ENCODE data around the gene CEP135.
A peak's percentile ranks its signal among the peaks of the same experiment; 100 is the strongest.

The CEP135 gene

DNA sequence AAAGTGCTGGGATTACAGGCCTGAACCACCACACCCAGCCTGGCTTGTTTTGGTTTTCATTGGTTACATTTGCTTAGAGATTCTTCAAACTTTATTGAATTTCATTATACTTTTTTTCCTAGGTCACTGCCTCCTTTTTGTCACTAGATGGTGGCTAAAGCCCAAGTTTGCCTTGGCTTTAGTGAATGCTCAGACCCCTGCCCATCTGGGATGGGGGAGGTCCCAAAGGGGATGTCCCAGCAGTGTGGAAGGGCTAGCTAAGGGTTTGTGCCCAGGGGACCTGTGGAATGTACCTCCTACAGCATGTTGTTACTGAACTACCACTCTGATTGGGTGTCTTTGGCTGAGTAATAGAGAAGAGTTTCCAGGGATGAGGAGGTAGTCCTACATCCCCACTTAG is 58.4 kb downstream of the CEP135 start:
- DNase-seq (ENCODE audit: low read depth in 2 of 2) = no peak

DNA sequence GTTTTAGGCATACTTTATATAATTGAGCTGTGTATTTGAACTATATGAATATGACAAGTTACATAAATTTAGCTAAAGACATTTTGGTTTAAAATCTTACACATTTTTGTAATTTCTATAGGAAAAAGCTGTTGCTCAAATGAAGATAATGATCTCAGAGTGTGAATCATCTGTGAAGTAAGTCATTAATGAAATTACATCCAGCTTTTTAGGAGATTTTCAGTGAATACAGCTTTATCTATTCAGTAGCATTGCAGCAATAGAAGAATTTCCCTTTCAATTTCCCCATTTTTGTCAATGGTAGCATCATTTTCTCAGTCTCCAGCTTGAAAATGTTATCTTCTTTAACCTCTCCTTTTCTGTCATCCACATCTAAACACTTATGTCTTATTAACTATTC is 59.5 kb downstream of the CEP135 start:
- no peak for DNase-seq (ENCODE audit: low read depth in 2 of 2)

DNA sequence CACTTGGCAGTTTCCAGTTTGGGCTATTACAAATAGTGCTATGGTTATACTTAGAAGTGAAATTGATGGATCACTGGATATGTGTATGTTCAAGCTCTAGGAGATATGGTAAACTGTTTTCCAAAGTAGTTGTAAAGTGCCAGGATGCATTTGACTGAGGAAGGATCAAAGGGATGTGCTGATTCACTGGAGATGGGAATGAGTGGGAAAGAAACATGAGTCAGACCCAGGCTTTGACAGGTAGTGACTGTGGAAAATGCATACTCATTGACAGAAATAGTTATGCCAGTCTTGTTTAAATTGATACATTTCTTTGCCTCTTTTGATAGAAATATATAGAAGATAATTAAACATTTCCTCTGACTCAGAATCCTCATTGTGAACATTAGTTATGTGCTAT is 77.9 kb downstream of the CEP135 start:
- no peak for DNase-seq (ENCODE audit: low read depth in 2 of 2)

DNA sequence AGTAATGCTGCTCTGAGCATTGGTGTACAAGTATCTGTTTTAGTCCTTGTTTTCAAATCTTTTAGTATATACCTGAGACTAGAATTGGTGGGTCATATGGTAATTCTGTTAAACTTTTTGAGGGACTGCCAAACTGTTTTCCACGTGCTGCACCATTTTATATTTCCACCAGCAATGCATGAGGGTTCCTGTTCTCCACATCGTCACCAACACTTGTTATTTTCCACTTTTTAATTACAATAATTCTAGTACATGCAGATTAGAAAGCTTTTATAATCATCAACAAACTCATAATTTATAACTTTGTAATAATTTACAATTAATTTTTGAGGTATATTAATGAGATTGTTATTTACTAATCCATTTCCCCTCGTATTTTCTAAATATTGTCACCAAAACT is 79.4 kb downstream of the CEP135 start:
- DNase-seq (ENCODE audit: low read depth in 2 of 2) = no peak

DNA sequence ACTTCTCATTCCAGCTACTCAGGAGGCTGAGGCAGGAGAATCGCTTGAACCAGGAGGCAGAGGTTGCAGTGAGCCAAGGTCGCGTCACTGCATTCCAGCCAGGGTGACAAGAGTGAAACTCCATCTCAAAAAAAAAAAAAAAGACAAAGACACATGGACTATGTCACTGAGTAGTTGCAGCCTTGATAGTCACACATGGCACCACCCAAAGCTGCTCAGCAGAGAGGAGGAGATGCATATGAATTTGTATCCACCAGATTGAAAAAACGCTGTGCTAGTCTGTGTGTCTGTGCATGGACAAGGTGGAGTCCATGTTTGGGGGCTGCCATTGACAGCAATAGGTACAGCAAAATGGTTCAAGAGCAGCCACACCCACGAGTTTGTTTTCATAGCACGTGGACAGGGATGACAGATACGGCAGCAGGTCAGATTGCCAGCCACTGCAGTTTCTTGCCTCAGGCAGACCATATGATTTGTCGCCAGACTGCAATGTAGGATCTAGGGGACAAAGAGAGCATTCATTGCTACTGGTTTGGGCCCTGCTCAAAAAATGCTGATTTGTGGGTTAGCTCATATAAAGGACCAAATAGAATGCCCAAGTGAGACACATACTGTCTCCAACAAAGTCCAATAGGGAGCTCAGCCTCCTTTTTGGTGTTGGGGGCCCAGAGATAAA is 89.9 kb downstream of the CEP135 start:
- DNase-seq (ENCODE audit: low read depth in 2 of 2) = no peak

DNA sequence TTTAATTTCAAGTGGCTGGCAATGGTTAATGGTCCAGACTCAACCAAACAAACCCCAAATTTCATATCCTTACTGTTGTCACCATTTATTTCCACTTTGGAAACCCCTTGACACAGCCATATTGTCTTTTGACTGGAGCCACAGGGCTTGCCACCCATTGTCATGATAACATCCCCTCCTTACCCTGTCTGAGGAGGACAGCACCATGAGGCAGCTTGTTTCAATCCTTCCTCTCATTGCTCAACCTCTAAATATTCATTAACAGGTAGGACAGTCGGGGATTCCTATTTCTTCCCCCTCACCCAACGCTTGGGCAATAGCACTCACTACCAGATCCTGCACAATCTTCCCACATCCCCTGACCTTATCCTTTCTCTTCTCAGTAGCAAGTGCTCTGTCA is 92.1 kb downstream of the CEP135 start:
- no peak for DNase-seq (ENCODE audit: low read depth in 2 of 2)

DNA sequence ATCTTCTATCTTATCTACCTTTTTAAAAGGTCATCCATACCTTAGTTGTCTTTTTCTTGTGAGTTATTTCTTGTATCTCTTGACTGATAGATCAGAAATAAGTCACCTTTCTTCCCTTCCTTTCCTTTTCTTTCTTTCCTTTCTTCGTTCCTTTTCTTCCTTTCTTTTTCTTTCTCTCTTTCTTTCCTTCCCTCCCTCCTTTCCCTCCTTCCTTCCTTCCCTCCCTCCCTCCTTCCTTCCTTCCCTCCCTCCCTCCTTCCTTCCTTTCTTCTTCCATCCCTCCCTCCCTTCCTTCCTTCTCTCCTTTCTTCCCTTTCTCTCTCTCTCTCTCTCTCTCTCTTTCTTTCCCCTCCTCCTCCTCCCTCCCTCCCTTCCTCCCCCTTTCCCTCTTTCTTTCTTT is 93.5 kb downstream of the CEP135 start:
- DNase-seq (ENCODE audit: low read depth in 2 of 2) = no peak

DNA sequence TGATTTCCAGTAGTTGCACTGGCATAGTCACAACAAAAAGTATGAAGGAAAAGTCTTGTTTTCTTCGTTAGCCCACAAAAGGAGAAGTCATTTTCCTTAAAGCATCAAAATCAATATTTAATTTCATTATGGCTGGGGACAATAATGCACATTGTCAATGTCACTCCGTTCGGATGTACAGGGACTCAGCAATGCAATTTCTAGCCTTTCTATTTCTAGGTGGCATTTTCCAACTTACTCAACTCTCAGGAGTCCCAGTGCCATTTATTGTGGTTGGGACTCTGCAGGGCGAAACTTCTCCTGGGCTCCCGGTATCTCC is 99.6 kb downstream of the CEP135 start:
- DNase-seq (ENCODE audit: low read depth in 2 of 2) = no peak

DNA sequence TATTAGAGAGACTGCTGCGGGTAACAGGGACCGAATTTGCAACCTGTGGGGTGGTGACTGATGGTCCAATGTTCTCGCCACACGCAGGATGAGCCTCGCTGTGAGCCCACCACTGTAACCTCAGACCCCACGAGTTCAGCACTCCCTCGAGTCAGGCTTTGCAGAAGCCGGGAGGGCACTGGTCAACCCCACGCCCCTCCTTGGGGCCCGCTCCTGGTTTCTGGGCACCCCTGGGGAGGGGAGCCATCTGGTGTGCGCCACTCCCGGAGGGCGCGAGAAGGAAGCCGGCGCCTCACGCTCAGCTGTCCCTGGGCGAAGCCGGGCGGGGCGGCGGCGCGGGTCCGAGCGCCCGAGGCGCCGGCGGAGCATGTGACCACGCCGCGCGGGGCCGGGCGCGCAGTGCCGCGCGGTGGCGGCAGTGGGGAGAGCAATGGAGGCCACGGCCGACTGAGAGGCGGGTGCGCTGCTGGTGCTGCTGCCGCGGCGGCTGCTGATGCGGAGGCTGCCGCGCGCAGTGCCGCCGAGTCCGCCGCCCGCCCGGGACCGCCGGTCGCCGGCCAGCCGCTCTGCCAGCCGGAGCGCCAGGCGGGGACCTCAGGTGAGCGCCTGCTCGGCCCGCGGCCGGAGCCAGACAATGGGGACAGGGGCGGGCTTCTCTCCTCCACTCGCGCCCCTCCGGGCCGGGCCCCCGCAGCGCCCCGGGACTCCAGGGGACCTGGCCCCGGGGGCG is 100.1 kb downstream of the CEP135 start:
- peak; percentile 34 to 40 for DNase-seq (ENCODE audit: low read depth in 2 of 2)

DNA sequence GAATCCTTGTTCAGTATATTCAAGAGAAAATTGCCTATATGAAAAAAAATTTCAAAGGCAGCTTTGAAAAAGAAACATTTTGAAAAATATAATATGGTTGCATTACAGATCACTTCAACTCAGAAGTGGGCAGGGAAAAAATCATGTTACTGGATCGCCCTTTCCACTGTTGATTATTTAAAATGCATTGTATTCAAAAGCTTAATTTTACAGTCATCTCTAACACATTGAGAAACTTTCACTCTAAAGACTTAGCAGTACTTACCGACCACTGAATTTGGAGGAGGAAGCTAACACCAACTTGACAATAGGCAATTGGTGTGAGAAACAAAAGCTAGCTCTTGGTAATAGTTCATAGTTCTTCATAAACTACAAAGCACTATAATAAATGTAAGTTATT is 101.9 kb downstream of the CEP135 start:
- DNase-seq (ENCODE audit: low read depth in 2 of 2) = no peak

DNA sequence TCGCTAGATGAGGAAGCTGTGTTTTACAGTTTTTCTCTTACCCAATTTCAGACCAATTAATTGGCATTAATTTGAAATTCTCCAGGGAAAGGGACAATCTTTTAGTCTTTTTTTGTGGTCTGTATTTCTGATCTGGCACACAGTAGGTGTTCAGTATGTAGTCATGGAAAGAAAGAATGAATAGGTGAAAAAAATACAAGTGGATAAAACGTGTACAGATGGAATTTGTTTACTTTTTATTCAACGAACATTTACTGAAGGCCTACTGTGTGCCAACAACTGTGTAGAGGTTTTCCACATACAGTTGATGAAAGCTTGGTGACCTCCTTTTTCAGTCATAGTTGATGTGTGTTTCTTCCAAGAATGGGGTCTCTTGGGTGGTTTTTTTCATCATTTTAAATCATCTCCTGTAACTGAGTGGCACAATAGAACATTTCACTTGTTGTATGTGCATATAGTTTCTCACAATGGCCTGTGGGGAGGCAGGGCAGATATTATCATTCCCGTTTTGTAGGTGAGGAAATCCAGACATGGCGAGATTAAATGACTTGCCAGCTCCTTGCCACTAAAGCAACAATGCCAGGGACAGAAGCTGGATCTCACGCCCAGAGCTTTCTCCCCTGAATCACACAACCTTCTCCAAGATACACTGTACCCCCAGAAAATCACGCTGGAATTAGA is 102.4 kb downstream of the CEP135 start:
- DNase-seq (ENCODE audit: low read depth in 2 of 2) = no peak

DNA sequence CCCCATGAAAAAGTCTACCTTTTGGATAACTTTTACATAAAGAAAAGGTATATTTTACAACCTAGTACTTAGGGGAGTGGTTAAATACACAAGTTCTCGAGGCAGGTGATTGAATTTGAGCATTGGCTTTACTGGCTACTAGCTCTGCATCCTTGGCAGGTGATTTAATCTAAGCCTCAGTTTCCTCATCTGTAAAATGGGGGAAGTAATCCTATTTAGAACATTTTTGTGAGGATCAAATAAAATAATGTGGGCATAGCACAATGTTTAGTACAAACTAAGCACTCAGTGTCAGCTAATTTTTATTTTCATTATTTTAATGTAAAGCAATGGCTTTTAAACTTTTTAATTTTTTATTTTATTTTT is 102.9 kb downstream of the CEP135 start:
- no peak for DNase-seq (ENCODE audit: low read depth in 2 of 2)

DNA sequence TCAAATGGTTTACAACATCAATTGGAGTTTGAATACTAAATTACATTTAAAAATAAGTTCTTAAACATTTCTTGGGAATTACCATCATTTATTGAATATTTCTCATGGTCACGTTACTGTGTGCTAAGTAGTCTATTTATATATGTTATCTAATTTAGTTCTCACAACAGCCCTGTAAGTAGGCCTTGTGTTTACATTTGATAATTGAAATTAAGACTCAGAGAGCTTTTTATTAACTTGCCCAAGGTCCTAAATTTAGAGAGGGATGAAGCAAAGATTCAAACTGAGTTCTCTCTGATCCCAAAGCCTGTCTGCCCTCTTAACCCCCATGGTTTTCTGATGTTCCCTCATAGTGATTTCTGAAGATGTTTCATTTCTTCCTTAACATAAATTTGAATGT is 103.7 kb downstream of the CEP135 start:
- no peak for DNase-seq (ENCODE audit: low read depth in 2 of 2)

DNA sequence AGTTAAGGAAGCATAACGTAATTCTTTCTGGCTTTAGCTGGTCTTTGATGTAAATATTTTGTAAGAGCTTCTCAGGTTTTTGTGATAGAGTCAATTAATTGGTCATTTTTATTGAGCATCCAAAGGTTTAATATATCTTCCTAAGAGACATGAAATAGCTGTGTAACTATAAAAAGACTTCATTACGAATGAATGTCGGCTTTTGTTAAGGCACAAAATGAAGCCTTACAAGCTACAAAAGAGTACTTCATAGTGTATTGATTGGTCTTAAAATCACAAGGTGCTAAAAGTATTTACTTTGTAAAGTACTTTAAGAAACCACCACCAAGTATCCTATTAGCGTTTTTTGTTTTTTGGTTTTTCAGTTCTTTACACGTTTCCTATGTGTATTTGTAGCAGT is 104.2 kb downstream of the CEP135 start:
- DNase-seq (ENCODE audit: low read depth in 2 of 2) = no peak

DNA sequence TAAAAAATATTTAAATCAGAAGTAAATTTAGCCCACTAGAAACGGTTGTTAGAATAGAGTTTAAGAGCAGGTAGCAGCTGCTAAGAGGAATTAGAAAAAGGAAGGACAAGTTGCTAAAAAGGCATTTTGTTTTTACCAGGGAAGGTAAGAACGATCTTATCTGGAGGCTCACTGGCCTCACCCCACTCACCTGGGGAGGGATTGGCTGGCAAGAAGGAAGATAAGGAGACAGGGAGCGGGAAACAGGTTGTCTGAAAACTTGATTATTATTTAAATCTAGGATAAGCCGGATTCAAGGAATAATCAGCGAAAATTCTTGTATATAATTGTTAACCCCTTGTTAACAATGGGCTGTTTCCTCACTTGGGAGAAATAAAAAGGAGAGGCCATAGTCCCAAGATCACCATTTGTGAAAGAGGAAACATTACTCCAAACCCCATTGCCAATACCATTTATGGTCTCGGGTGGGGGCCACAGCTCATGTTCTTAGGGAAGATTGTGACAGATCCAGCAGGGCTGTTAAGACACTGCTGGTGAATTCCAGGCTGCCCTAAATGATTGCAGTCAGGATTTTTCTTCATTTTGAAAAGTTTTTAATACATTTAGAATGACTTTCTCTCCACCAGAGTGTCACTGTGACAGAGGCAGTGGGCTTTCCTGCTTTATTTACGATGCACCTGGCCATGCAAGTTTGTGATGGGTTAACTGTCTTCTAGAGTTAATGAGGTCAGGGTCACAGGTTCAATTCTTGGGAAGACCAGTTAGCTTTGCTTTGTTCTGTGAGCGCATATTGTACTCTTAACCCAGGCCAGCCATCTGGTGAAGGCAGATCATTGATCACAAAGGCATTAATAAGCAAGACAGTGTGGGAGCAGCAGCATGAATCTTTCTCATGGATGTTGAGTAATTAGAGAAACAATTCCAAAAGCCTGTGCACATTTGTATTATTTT is 106.6 kb downstream of the CEP135 start:
- DNase-seq (ENCODE audit: low read depth in 2 of 2) = no peak

DNA sequence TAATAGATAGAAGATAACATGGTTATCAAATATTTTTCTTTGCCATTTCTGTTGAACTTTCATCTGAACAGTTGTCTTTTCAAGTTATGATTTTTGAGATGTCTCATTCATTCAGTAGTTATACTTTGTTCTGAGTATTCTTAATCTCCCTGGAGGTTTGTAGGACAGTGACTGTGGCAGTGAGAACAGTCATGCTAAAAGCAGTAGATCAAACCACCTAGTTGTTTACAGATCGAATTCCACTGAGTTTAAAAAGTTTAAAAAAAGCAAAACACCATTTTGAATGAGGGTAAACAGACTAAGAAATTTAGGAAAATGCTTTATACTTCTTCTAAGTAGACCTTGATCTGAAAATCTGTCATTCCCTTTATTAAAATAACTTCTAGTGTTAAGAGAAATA is 107.2 kb downstream of the CEP135 start:
- DNase-seq (ENCODE audit: low read depth in 2 of 2) = no peak

DNA sequence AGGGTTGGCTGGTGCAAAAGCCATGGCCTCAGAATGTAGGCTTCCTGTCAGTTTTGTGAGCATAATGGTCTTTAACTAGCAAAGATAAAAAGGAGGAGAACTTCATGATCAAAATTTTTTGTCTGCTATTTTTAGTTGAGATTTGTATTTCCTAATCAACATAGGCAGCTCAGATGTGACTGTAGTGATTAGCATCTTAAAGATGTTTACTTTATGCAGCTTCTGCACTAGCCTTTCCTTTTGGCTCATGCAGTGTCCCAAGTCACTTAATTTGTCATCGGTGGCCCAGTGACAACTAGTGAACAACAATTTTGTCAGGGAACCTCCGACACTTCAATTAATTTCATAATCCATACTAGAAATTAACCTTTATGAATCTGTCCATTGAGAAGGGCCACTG is 109.8 kb downstream of the CEP135 start:
- DNase-seq (ENCODE audit: low read depth in 2 of 2) = no peak

DNA sequence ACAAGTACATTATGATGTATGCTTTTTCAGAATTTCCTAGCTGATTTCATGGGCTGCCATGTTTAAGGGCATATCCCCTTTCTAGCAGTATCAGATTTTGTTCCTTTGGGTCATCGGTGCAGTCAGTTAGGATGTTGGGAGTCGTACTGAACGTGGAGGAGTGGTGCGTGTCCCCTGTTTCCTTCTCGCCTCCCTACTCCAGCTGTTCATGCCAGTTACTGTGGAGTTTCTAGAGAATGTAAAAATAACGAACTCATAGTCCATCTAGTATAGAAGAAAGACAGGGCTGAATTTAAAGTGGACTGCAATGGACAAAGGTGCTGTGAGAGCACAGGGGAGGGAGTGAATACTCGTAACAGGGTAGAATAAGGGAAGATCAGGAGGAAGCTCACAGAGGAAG is 111.3 kb downstream of the CEP135 start:
- DNase-seq (ENCODE audit: low read depth in 2 of 2) = no peak

DNA sequence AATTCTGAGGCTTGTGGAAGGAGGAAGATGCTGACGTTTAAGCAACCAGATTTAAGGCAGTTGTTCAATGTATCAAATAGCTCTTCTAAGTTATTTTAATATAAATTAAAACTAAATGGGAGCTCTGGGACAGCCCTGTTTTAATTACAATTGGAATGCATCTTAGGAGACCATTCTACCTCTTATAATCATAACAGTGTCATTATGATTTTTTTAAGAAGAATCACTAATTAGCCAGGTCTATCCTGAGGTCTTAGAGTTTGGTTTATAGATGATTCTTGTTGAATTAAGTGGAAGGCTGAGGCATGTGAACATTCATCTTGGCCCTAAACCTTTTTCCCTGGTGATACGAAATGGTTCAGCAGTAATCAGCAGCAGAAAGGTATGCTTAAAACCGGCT is 113.4 kb downstream of the CEP135 start:
- DNase-seq (ENCODE audit: low read depth in 2 of 2) = no peak

DNA sequence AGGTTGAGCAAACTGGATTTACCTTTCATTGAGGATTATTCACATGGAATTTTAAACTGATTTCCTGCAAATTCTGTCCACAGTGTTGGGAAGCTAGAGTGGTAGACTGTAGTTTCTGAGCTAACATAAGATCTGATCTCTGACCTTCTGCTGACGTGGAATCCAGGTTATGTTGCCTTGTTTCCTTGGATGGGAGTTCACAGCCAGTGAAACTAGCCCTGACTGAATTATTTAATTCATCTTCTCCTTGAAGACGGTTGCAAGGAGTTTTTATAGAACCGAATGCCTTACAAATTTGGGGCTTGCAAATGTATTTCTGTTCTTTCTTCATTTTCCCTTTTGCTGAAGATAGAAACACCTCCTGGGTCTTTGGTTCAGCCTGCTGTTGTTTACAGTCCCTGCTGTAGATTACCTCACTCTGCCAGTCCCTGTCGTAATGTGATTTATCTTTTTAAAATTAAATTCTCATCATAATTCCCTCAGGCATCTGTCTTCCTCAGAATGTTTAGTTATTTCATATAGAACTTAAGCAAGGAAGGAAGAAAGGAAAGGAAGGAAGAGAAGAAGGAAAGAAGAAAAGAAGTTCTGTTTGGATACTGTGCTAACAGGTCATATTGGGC is 113.9 kb downstream of the CEP135 start:
- no peak for DNase-seq (ENCODE audit: low read depth in 2 of 2)

DNA sequence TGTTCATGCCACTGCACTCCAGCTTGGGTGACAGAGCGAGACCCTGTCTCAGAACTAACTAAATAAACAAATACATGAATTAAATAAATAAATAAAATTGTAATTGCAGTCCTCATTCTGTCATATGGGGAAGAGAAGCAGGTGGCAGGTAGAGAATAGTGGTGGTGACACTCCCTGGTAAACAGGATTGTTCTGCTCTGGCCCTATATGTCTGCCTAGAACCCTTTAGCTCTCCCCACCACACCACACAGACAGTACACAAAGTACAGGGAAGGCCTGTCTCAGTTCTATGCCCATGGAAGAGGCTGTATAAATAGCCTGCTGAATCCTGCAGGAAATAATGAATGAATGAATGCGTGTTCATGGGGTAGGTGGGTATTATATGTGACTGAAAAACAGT is 117.7 kb downstream of the CEP135 start:
- no peak for DNase-seq (ENCODE audit: low read depth in 2 of 2)

DNA sequence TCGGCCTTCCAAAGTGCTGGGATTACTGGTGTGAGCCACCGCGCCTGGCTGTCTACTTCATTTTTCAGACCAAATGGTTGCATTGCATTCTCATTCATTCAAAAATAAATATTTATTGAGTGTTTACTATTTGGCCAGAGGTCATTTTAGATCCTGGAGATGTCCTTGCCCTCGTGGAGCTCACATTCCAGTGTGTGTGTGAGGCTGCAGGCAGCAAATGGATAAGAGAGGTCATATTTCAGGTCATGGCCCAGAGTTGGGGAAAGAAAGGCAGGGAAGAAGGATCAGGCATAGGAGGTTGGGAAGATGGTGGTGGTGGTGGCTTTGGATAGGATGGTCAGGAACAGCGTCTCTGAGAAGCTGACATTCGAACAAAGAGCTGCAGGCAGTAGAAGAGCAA is 119.1 kb downstream of the CEP135 start:
- DNase-seq (ENCODE audit: low read depth in 2 of 2) = no peak
